Measurements from ENCODE around the gene DENND4A.

GRCh38 chr15:65836665-65837064 lies 44.6 kb upstream of the DENND4A start:
- TF ChIP-seq CTCF (IDR thresholded peaks at IDR 0.05 in 4 of 5, conservative IDR thresholded peaks at IDR 0.05 in 1 of 5) (no peak), POLR2A (IDR thresholded peaks at IDR 0.05) (no peak)
